ENCODE results near the gene KCNJ6.

Gene KCNJ6

DNA sequence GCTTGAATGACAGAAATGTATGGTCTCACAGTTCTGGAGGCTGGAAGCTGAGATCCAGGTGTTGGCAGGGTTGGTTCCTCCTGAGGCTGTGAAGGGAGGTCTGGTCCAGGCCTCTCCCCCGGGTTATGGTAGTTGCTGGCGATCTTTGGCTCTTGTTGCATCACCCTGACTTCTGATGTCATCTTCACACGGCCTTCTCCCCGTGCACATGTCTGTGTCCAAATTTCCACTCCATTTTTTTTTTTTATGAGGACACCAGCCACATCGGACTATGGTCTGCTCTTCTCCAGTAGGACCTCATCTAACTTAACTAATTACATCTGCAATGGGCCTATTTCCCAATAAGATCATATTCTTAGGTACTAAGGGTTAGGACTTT, 232.2 kb downstream of the KCNJ6 start:
- Histone ChIP-seq H3K9ac (ENCODE audit: low read length) (no peak overlapping the region), H3K4me2 (ENCODE audit: low read depth, low read length, poor library complexity, severe bottlenecking) (no peak overlapping the region), H3K9me2 (replicated peaks; ENCODE audit: insufficient read depth, low read length) (no peaks in the 10 kb centered on the region), H2AFZ (ENCODE audit: low read depth, low read length, severe bottlenecking) (no peak overlapping the region), H4K20me1 (ENCODE audit: low read depth, low read length) (no peaks in the 10 kb centered on the region), H3K4me3 (ENCODE audit: insufficient read depth, low read length, poor library complexity, severe bottlenecking) (no peak overlapping the region), H3F3A (ENCODE audit: insufficient read depth) (no peaks in the 10 kb centered on the region), H3K27me3 (ENCODE audit: low read length) (no peaks in the 10 kb centered on the region), H3K36me3 (ENCODE audit: low read length) (no peaks in the 10 kb centered on the region), H3K79me2 (ENCODE audit: insufficient read depth, low read length) (no peaks in the 10 kb centered on the region), H3K27ac (ENCODE audit: low read depth, low read length) (no peak overlapping the region), H3K9me3 (ENCODE audit: insufficient read depth, low read length) (no peaks in the 10 kb centered on the region)
- TF ChIP-seq EZH2phosphoT487 (conservative IDR thresholded peaks at IDR 0.05; ENCODE audit: low read length) = no peak
- TF ChIP-seq, protein P1, sequence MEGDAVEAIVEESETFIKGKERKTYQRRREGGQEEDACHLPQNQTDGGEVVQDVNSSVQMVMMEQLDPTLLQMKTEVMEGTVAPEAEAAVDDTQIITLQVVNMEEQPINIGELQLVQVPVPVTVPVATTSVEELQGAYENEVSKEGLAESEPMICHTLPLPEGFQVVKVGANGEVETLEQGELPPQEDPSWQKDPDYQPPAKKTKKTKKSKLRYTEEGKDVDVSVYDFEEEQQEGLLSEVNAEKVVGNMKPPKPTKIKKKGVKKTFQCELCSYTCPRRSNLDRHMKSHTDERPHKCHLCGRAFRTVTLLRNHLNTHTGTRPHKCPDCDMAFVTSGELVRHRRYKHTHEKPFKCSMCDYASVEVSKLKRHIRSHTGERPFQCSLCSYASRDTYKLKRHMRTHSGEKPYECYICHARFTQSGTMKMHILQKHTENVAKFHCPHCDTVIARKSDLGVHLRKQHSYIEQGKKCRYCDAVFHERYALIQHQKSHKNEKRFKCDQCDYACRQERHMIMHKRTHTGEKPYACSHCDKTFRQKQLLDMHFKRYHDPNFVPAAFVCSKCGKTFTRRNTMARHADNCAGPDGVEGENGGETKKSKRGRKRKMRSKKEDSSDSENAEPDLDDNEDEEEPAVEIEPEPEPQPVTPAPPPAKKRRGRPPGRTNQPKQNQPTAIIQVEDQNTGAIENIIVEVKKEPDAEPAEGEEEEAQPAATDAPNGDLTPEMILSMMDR (IDR thresholded peaks at IDR 0.05; ENCODE audit: insufficient read depth, low read length, poor library complexity, severe bottlenecking) = no peak

DNA sequence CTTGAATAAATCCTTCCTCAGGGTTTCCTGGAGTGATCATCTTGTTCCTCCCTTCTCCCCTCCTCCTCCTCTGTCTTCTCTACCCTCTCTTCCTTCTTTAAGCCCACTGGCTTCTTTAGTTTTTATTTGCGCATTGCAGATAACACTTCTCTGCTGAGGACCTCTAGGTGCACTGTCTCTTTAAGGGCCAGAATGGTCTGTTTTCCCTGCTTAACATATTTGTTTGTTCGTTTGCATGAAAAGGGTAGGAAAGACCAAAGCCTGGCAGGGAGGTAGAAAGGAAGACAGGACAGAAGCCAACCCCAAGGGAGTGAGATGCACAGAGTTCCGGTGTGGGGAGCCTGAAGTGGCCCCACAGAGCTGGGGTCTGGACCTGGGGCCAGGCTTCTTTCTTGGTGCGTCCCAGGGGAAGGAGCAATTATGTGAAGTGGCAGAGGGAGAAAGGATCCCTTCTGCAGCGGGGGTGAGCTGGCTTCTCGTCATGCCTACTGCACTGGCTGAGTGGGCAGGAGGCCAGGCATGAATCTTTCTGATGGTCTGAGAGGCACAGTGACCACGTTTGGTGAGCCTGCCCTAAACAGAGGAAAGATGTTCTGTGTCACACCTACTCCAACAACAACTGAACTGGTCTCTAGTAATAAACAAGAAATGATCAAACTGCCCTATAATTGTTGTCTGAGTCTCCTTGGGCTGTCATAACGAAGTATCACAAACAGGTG, 232.7 kb downstream of the KCNJ6 start:
- H3K79me2 ChIP-seq (ENCODE audit: insufficient read depth, low read length) = no peaks in the 10 kb centered on the region
- no peaks in the 10 kb centered on the region for H3K9me2 ChIP-seq (replicated peaks; ENCODE audit: insufficient read depth, low read length)
- no peak overlapping the region for H2AFZ ChIP-seq (ENCODE audit: low read depth, low read length, severe bottlenecking)
- no peaks in the 10 kb centered on the region for H4K20me1 ChIP-seq (ENCODE audit: low read depth, low read length)
- no peak overlapping the region for H3K4me2 ChIP-seq (ENCODE audit: low read depth, low read length, poor library complexity, severe bottlenecking)
- no peak overlapping the region for H3K4me3 ChIP-seq (ENCODE audit: insufficient read depth, low read length, poor library complexity, severe bottlenecking)
- no peaks in the 10 kb centered on the region for H3F3A ChIP-seq (ENCODE audit: insufficient read depth)
- no peak overlapping the region for H3K27ac ChIP-seq (ENCODE audit: low read depth, low read length)
- TF ChIP-seq EZH2phosphoT487 (conservative IDR thresholded peaks at IDR 0.05; ENCODE audit: low read length) = no peak
- TF ChIP-seq, protein P1 (IDR thresholded peaks at IDR 0.05; ENCODE audit: insufficient read depth, low read length, poor library complexity, severe bottlenecking) = no peak
- no peaks in the 10 kb centered on the region for H3K9me3 ChIP-seq (ENCODE audit: insufficient read depth, low read length)
- no peaks in the 10 kb centered on the region for H3K27me3 ChIP-seq (ENCODE audit: low read length)
- H3K9ac ChIP-seq (ENCODE audit: low read length) = no peak overlapping the region
- no peaks in the 10 kb centered on the region for H3K36me3 ChIP-seq (ENCODE audit: low read length)

DNA sequence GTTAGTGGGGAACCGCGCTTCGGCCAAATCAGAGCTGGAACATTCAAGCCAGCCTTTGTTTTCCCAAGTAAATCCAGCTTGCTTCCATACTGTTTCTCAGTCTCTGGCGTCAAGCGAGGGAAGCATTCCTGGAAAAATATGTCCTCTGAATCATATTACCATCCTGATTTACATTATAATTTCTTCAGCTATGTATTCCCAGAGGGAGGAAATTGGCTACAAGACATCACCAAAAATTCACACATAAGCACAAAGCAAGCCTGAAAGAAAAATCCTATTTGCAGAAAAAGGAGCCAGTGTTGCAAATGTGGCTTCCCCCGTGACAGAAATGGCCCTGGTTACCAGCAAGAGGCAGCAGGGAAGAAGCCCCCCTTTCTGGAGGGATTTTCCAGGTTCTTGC, 233.3 kb downstream of the KCNJ6 start:
- Histone ChIP-seq H3F3A (ENCODE audit: insufficient read depth) (no peaks in the 10 kb centered on the region), H2AFZ (ENCODE audit: low read depth, low read length, severe bottlenecking) (no peak overlapping the region), H3K9me3 (ENCODE audit: insufficient read depth, low read length) (no peaks in the 10 kb centered on the region), H3K9me2 (replicated peaks; ENCODE audit: insufficient read depth, low read length) (no peaks in the 10 kb centered on the region), H3K27ac (ENCODE audit: low read depth, low read length) (no peak overlapping the region), H4K20me1 (ENCODE audit: low read depth, low read length) (no peaks in the 10 kb centered on the region), H3K4me3 (ENCODE audit: insufficient read depth, low read length, poor library complexity, severe bottlenecking) (no peak overlapping the region), H3K9ac (ENCODE audit: low read length) (no peak overlapping the region), H3K27me3 (ENCODE audit: low read length) (no peaks in the 10 kb centered on the region), H3K36me3 (ENCODE audit: low read length) (no peaks in the 10 kb centered on the region), H3K4me2 (ENCODE audit: low read depth, low read length, poor library complexity, severe bottlenecking) (no peak overlapping the region), H3K79me2 (ENCODE audit: insufficient read depth, low read length) (no peaks in the 10 kb centered on the region)
- TF ChIP-seq, protein P1 (IDR thresholded peaks at IDR 0.05; ENCODE audit: insufficient read depth, low read length, poor library complexity, severe bottlenecking) = no peak
- no peak for TF ChIP-seq EZH2phosphoT487 (conservative IDR thresholded peaks at IDR 0.05; ENCODE audit: low read length)

Data from SU-DHL-6 (cell line).